ENCODE measurements around the gene ZNF407.

ZNF407 gene

DNA sequence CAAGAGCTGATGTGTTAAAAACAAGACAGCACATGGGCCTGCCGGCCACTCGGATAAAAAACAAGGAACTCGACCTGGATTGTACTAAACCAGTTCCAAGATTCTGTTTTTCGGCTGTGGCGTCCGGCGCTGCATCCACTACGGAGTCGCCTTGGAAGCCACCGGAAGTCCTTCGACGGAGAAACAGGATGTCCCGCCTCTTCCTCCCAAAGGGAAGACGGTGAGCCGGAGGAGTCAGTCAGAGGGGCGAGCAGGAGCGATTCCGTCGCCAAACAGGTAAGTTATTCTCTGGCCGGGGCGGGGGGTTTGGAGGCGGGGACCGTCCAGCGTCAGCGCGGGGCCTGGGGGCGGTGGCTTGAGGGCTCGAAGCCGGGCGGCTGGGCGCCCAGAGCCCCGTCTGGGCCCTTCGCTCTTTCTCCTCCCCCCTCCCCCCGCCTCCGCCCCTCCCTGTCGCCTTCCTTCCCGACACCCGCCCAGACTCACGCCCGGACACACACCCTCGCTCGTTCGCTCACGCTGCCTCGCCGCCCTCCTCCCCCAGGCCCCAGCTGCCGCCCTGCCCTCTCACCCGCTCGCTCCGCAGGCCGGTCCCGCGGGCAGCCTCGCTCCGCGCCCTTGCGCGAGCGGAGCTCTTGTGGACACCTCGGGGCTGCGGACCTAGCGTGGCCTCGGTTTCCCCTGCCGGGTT, at the start of gene ZNF407:
ZNF407 (plus strand) TSS at position 209 of the 688 bp plus-strand sequence. CDS start 33,150 bp downstream, outside the sequence.
- in situ Hi-C loops (cut with MboI; ENCODE audit: low sequenced_read_pairs), result no loop called here

DNA sequence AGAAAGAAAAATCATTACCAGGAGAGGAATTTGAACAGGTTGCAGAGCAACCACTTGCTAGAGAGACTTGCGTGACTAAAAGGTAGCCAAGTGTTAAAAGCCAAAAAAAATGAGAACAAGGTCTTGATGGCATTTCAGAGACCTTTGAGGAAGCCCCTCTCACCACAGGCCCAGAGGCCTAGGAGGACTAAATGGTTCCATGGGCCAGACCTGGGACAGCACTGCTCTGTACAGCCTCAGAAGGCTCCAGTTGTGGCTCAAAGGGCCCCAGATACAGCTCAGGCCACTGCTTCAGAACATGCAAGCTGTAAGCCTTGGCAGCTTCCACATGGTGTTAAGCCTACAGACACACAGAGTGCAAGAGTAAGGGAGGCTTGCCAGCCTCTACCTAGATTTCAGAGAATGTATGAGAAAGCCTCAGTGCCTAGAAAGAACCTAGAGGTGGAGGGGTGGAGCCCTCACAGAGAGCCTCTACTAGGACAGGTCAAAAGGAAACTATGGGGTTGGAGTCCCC, 48.0 kb upstream of the ZNF407 start:
- in situ Hi-C loops (cut with MboI; ENCODE audit: low sequenced_read_pairs), result loop anchor here (25.0 kb wide), 2 partner anchors 187 to 362 kb away; no protein-coding TSS in a partner anchor

- in situ Hi-C loops (cut with MboI; ENCODE audit: low sequenced_read_pairs), result loop anchor here (25.0 kb wide), 2 partner anchors 189 to 364 kb away; no protein-coding TSS in a partner anchor
These were observed 46.8 kb upstream of the ZNF407 start for GRCh38 chr18:74550886-74551285.

- in situ Hi-C loops (cut with MboI; ENCODE audit: low sequenced_read_pairs), result loop anchor here (25.0 kb wide), 2 partner anchors 189 to 364 kb away; no protein-coding TSS in a partner anchor
These were observed 46.2 kb upstream of the ZNF407 start for GRCh38 chr18:74551452-74551851.

DNA sequence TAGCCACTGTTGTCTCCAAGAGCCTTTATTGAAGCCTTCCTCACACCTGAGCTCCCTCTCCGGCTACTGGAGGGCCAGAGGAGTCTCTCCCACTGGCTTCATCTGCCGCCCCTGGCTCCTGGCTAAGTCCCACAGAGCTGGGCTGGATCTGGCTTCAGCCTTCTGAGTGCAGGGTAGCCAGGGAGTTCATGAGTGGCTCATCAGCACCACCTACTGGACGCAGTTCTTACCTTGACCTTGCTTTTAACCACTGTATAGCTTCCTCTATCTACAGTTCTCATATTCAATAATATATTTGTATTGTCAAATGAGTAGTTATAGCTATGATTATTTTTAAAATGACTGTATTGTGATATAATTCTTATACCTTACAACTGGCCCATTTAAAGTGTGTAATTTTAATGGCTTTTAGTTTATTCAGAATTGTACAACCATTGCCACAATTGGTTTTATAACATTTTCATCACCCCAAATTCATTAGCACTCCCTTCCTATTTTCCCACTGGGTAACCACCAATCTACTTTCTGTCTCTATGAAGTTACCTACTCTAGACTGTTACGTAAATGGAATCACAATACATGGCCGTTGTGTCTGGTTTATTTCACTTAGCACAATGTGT, 45.6 kb upstream of the ZNF407 start:
- in situ Hi-C loops (cut with MboI; ENCODE audit: low sequenced_read_pairs), result loop anchor here (25.0 kb wide), 2 partner anchors 190 to 365 kb away; no protein-coding TSS in a partner anchor

DNA sequence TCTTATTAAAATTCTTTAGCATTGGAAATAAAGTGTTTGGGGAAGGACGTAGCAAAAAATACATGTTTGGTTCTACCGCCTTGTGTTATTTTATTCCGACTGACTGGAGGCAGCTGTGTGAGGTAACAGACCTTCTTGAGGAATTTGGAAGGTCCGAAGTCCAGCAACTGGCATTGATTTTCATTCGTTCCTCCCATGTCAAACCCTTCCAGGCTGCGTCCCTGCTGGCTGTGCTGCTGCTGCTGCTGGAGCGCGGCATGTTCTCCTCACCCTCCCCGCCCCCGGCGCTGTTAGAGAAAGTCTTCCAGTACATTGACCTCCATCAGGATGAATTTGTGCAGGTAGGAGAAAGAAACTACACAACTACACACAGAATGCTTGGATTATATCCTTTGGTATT, 41.5 kb upstream of the ZNF407 start:
- in situ Hi-C loops (cut with MboI; ENCODE audit: low sequenced_read_pairs), result loop anchor here (25.0 kb wide), 2 partner anchors 194 to 369 kb away; no protein-coding TSS in a partner anchor

DNA sequence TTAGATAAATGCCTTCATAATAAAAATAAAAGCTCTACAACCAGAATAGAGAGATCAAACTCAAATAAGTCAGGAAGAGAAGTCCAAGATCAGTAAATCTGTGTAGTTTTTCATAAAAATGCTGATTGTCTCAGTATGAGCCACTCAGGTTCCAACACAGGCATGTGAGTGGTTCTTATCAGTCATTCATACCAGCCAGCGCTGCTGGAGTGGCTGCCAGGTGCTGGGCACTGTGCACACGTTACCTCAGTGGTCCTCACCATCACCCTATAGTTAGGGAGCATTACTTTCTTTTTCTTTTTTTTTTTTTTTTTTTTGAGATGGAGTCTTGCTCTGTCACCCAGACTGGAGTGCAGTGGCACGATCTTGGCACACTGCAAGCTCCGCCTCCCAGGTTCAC, 39.6 kb upstream of the ZNF407 start:
- in situ Hi-C loops (cut with MboI; ENCODE audit: low sequenced_read_pairs), result loop anchor here (25.0 kb wide), 2 partner anchors 196 to 371 kb away; no protein-coding TSS in a partner anchor

DNA sequence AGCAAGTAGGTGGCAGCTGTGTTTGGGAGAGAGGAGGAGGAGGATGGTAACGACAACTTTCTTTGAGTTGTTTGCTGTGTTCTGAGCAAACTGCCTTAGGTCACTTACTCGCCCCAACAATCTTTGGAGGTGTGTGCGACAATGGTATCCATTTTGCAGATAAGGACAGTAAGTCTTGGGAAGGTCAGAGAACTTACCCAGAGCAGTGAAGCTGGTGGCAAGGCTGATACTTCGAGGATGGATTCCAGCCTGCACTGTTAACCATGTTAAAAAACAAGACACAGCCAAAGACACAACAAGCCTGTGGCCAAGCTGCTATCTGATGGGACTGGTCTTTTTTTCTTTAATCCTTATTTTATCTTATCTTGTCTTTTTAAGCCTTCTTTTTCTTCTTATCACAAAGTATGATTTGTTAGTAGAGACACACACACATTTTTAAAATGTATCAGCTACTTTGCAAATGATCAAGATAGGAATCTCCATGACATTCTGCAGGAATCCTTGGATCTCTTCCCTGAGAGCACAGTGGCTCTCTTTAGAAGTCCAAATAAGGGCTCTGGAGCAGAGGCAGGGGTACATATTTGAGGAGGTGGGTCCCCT, 35.4 kb upstream of the ZNF407 start:
- in situ Hi-C loops (cut with MboI; ENCODE audit: low sequenced_read_pairs), result loop anchor here (25.0 kb wide), 2 partner anchors 200 to 375 kb away; no protein-coding TSS in a partner anchor

- in situ Hi-C loops (cut with MboI; ENCODE audit: low sequenced_read_pairs), result loop anchor here (25.0 kb wide), 2 partner anchors 200 to 375 kb away; no protein-coding TSS in a partner anchor
These were observed 34.9 kb upstream of the ZNF407 start for GRCh38 chr18:74562775-74563174.

DNA sequence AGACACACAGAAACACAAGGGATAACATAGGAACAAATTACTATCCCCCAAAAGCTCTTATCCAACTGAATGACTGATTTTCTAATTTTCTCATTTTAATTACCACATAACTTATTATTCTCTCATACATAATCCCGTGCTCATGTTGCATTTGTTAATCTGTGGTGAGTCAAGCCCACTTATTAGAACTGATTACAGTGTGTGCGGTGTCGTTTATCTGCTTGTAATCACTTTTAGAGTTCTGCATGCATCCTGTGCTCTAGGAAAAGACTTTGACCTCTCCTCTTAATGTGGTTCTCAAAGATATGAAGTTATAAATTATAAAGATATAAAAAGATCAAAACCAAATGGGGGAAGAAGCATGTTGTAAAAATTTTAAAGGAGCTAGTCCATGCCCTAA, 33.7 kb upstream of the ZNF407 start:
- in situ Hi-C loops (cut with MboI; ENCODE audit: low sequenced_read_pairs), result loop anchor here (25.0 kb wide), 2 partner anchors 202 to 377 kb away; no protein-coding TSS in a partner anchor

DNA sequence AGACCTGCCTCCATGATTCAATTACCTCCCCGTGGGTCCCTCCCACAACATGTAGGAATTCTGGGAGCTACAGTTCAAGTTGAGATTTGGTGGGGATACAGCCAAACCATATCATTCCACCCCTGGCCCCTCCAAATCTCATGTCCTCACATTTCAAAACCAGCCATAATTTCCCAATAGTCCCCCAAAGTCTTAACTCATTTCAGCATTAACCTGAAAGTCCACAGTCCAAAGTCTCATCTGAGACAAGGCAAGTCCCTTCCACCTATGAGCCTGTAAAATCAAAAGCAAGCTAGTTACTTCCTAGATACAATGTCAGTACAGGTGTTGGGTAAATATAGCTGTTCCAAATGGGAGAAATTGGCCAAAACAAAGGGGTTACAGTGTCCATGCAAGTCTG, 32.5 kb upstream of the ZNF407 start:
- in situ Hi-C loops (cut with MboI; ENCODE audit: low sequenced_read_pairs), result loop anchor here (25.0 kb wide), 2 partner anchors 203 to 378 kb away; no protein-coding TSS in a partner anchor

DNA sequence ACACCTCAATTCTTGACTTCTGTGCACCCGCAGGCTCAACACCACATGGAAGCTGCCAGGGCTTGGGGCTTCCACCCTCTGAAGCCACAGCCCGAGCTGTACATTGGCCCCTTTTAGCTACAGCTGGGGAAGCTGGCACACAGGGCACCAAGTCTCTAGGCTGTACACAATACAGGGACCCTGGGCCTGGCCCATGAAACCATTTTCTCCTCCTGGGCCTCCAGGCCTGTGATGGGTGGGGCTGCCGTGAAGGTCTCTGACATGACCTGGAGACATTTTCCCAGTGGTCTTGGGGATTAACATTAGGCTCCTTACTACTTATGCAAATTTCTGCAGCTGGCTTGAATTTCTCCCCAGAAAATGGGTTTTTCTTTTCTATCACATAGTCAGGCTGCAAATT, 31.7 kb upstream of the ZNF407 start:
- in situ Hi-C loops (cut with MboI; ENCODE audit: low sequenced_read_pairs), result loop anchor here (25.0 kb wide), 2 partner anchors 204 to 379 kb away; no protein-coding TSS in a partner anchor

- in situ Hi-C loops (cut with MboI; ENCODE audit: low sequenced_read_pairs), result loop anchor here (25.0 kb wide), 2 partner anchors 206 to 381 kb away; no protein-coding TSS in a partner anchor
These were observed 29.8 kb upstream of the ZNF407 start for GRCh38 chr18:74567822-74568221.

DNA sequence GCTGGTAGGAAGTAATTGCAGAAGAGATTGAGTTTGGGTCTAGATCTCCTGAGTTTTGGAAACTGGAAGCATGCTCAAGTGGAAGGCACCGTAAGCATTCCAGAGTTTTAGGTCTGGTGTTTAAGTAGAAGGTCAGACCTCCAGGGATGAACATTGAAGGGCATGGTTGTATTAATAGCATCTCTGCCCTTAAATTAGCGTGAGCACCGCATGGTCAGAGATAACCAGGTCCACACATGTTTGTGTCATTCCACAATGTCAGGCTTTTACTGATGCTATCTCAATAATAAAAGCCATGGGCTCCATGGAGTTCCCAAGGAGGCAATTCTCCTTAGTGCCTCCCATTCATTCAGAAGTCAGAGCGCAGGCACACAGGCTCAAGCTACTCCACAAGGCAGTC, 28.3 kb upstream of the ZNF407 start:
- in situ Hi-C loops (cut with MboI; ENCODE audit: low sequenced_read_pairs), result loop anchor here (25.0 kb wide), 2 partner anchors 207 to 382 kb away; no protein-coding TSS in a partner anchor

DNA sequence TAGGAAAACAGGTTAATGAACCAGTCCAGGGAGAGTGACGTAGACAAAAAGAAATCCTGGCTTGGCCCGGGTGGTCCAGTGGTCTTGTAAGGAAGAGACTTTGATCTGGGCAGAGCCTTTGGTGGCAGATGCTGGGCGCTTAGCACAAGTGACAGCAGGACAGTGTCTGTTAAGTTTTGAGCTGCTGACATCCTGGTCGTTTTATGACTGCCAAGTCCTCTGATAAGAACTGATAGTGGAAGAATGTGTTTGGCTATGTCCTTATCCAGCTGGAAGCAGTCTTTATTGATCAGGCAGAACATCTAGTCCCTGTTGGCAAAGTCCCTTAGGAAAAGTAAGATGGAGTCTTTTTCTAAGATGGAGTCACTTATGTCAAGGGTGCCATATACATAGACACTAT, 27.4 kb upstream of the ZNF407 start:
- in situ Hi-C loops (cut with MboI; ENCODE audit: low sequenced_read_pairs), result loop anchor here (25.0 kb wide), 2 partner anchors 208 to 383 kb away; no protein-coding TSS in a partner anchor

GRCh38 chr18:74571895-74572680, 25.6 kb upstream of the ZNF407 start:
- in situ Hi-C loops (cut with MboI; ENCODE audit: low sequenced_read_pairs), result loop anchor here (25.0 kb wide), 2 partner anchors 210 to 385 kb away; no protein-coding TSS in a partner anchor

DNA sequence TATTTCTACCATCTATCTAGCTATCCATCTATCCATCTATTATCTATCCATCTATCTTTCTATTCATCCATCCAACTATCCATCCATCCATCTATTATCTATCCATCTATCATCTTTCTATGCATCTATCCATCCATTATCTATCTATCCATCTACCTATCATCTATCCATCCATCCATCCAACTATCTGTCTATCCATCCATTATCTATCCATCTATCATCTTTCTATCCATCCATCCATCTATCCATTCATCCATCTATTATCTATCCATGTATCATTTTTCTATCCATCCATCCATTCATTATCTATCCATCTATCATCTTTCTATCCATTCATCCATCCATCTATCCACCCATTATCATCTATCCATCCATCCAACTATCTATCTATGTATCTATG, 24.6 kb upstream of the ZNF407 start:
- in situ Hi-C loops (cut with MboI; ENCODE audit: low sequenced_read_pairs), result loop anchor here (25.0 kb wide), 2 partner anchors 211 to 386 kb away; no protein-coding TSS in a partner anchor

GRCh38 chr18:74574916-74575315, 22.8 kb upstream of the ZNF407 start:
- in situ Hi-C loops (cut with MboI; ENCODE audit: low sequenced_read_pairs), result loop anchor here (25.0 kb wide), 2 partner anchors 213 to 388 kb away; no protein-coding TSS in a partner anchor

- in situ Hi-C loops (cut with MboI; ENCODE audit: low sequenced_read_pairs), result no loop called here
These were observed 20.7 kb upstream of the ZNF407 start for GRCh38 chr18:74577019-74577418.
